ENCODE results near the gene CGNL1.

The CGNL1 gene

DNA sequence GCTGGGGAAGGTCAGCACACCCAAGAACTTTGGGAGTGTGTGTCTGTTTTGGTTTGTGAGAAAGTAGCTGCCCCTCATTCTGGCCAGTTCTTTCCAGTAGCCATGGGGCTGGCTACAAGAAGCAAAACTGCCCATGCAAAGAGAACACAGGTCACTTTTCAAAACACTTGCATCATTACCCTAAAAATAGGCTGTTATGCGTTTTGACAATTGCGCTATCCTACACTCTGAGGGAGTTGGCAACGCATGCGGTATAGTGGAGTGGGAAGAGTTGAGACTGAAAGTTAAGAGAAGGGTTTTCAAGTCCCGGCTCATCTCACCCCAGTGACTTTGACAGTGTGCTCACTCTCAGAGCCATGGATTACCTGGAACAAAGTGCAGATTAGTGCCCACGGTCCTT is 173.6 kb downstream of the CGNL1 start:
- TF ChIP-seq, protein P1, sequence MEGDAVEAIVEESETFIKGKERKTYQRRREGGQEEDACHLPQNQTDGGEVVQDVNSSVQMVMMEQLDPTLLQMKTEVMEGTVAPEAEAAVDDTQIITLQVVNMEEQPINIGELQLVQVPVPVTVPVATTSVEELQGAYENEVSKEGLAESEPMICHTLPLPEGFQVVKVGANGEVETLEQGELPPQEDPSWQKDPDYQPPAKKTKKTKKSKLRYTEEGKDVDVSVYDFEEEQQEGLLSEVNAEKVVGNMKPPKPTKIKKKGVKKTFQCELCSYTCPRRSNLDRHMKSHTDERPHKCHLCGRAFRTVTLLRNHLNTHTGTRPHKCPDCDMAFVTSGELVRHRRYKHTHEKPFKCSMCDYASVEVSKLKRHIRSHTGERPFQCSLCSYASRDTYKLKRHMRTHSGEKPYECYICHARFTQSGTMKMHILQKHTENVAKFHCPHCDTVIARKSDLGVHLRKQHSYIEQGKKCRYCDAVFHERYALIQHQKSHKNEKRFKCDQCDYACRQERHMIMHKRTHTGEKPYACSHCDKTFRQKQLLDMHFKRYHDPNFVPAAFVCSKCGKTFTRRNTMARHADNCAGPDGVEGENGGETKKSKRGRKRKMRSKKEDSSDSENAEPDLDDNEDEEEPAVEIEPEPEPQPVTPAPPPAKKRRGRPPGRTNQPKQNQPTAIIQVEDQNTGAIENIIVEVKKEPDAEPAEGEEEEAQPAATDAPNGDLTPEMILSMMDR (IDR thresholded peaks at IDR 0.05; ENCODE audit: borderline replicate concordance, control extremely low read depth, extremely low read depth, insufficient read depth, missing control alignments), result no peak
- no peak for DNase-seq (ENCODE audit: low spot score)
- in situ Hi-C loops (cut with MboI; ENCODE audit: low sequenced_read_pairs, unreplicated experiment), result loop anchor here (25.0 kb wide), 2 partner anchors 312 to 1063 kb away; no protein-coding TSS in a partner anchor

DNA sequence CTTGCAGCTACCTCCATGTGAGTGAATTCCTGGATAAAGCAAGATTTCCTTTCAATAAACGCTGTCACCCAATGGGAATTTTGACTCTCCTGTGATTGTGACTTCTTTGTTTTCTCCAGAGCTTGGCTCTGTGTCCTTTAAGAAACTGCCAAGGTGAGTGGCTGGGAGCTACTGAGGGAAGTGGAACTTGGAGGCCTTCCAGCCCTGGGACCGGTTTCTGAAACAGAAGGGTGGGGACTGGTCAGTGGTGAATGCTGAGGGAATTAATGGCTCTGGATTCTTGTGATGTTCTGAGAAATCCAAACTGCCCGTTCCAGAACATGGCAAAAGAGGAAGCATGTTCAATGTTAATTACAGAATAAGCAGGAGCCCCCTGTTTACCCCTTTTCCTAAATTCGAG is 174.3 kb downstream of the CGNL1 start:
- DNase-seq (ENCODE audit: low spot score), result no peak
- TF ChIP-seq, protein P1 (IDR thresholded peaks at IDR 0.05; ENCODE audit: borderline replicate concordance, control extremely low read depth, extremely low read depth, insufficient read depth, missing control alignments), result no peak
- in situ Hi-C loops (cut with MboI; ENCODE audit: low sequenced_read_pairs, unreplicated experiment), result loop anchor here (25.0 kb wide), 1 partner anchor 312 kb away; no protein-coding TSS in a partner anchor

DNA sequence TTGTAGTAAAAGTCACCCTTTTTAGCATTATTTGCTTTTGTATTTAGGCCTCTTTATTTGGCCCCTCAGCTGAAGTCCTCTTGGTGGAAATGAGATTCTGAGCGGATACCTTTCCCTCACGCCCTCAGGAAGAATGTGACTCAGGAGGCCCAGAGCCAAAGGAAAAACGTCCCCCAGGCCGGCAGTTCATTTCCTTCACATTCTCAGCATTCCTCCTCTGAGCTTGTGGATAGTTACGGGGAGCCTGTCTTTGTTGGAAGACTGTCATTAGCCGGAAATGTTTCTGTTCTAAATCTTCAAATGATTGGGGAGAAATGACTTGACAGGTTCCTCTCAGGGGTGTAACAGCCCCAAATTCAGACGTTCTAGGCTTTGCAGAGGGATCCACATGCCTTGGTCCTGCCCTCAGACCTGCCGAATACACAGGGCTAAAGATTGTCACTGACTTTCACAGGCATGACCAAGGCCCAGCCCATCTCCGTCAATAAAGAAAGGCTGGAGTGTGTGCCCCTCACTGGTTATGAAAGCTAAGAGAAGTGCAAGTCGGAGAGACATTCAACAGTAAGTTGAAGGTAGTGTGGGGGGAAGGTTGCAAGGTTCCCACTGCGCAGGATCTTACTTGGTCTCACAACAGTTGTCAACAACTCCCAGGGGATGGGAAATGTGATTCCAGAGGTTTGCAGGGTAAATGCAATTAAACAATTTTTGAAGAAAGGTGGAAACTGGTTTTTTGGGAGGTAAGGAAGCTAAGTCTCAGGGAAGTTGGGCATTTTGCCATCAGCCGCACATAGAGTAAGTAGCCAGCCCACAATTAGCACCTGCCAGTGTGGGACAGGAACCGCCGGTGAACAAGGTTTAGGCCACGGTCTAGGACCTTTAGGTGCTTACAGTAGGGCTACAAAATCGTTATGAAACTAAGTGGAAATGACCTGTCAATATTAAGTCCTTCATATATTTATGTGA is 175.7 kb downstream of the CGNL1 start:
- in situ Hi-C loops (cut with MboI; ENCODE audit: low sequenced_read_pairs, unreplicated experiment), result loop anchor here (25.0 kb wide), 1 partner anchor 310 kb away; no protein-coding TSS in a partner anchor
- TF ChIP-seq, protein P1 (IDR thresholded peaks at IDR 0.05; ENCODE audit: borderline replicate concordance, control extremely low read depth, extremely low read depth, insufficient read depth, missing control alignments), result no peak
- no peak for DNase-seq (ENCODE audit: low spot score)

DNA sequence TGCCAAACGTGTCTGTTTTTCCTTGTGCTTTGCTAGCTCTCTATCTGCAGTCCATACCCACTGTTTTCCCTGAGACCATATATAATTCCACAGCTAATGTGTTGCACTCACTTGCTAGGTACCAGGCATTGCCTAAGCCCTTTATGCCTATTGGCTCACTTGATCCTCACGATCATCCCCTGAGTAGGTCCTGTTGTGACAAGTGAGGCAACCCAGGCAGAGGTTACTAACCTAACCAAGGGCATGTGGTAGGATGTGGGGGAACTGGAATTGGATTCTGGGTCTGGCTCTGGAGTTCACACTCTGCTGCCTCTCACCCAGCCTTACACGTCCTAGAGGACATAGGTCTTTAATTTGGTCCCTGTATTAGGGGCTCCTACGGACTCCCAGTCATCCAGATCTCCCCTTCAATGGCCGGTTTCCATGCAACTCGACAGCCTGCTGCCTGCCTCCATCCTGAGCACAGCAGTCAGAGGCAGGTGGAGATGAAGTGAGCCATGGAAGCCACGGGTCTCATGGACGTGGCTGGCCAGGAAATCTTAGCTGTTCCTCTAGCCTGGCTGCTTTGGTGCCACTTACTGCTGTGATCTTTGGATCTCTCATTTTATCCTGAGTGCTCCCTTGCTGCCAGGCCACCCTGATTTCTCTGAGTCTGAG is 176.5 kb downstream of the CGNL1 start:
- no peak for DNase-seq (ENCODE audit: low spot score)
- TF ChIP-seq, protein P1 (IDR thresholded peaks at IDR 0.05; ENCODE audit: borderline replicate concordance, control extremely low read depth, extremely low read depth, insufficient read depth, missing control alignments), result no peak

DNA sequence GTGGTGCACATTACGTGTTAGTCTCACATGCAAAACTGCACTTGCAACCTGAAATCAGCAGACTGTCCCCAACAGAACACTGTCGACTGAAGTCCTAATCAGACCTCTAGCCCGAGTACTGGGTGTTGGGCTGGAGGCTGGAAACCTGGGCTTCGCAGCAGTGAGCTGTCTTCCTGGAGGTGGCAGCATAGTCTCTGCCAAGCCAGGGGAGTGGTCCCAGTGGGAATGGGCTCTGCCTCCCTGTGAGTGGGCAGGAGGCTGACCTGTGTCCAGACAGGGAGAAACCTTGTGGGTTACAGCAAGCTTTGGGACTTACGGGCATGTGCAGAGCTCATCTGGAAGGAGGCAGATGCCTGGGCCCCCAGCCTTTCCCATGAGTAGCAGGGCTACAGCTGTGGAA is 177.2 kb downstream of the CGNL1 start:
- TF ChIP-seq, protein P1 (IDR thresholded peaks at IDR 0.05; ENCODE audit: borderline replicate concordance, control extremely low read depth, extremely low read depth, insufficient read depth, missing control alignments), result no peak
- no peak for DNase-seq (ENCODE audit: low spot score)
- in situ Hi-C loops (cut with MboI; ENCODE audit: low sequenced_read_pairs, unreplicated experiment), result loop anchor here (25.0 kb wide), 1 partner anchor 309 kb away; no protein-coding TSS in a partner anchor

More for the DNA sequence above, 176.5 kb downstream of the CGNL1 start:
- in situ Hi-C loops (cut with MboI; ENCODE audit: low sequenced_read_pairs, unreplicated experiment), result loop anchor here (25.0 kb wide), 1 partner anchor 309 kb away; no protein-coding TSS in a partner anchor

DNA sequence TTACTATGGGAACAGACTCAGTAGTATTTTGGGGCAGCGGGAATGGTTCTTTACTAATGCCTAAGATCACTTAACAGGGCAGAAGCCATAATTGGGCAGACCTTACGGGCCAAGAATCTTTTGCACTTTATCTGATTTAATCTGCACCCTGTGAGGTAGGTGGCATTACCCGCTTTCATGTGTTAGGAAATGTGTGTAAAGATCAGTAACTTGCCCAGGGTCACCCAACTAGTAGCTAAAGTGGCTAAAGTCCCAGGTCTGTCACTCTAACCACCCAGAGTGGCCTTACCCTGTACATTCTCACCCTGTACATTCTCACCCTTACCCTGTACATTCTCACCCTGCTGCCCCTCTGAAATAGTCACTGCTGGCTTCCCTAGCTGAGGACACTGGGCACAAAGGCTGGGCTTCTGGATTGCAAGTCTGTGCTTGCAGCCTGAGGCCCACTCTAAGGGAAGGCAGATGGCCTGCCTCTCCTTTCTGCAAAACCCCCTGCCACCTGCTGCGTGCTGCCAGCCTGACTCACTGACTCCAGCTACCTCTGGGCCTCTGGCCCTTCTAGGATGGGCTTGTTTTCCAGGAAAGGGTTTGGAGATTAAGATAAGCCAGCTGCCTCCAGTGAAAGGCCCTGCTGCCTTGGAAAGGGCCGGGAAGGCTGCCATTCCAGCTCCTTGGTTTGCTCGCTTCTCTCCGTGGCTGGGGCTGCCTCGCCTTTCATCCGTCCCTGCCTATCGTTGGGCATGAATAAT is 177.9 kb downstream of the CGNL1 start:
- no peak for DNase-seq (ENCODE audit: low spot score)

More for the DNA sequence above, 177.9 kb downstream of the CGNL1 start:
- in situ Hi-C loops (cut with MboI; ENCODE audit: low sequenced_read_pairs, unreplicated experiment), result loop anchor here (25.0 kb wide), 1 partner anchor 308 kb away; no protein-coding TSS in a partner anchor
- TF ChIP-seq, protein P1 (IDR thresholded peaks at IDR 0.05; ENCODE audit: borderline replicate concordance, control extremely low read depth, extremely low read depth, insufficient read depth, missing control alignments), result no peak
